Gastroesophageal sphincter (tissue), 4 donors: Measurements from ENCODE around the gene IL18RAP. TPM values are rescaled to one million over a fixed set of nuclear protein-coding genes. Genes with fewer than 3 reads are reported as not detected.

Experiments
- ATAC-seq: fragments of 150-250 bp; one replicate; pipeline ENCODE4 v1.9.1; 2016; ENCODE audit warnings: mild to moderate bottlenecking, moderate library complexity
- H3K27ac ChIP-seq, 4 donors: fragments of 200-600 bp; sonication (generic) in 3 of 4; 1 replicate in 3 of 4; 2 replicates in 1 of 4; pipeline ENCODE4 v1.5.1; 2016 to 2019
- H3K27me3 ChIP-seq: fragments of 200-600 bp; sonication (generic); one replicate; pipeline ENCODE4 v1.5.1; 2019
- H3K36me3 ChIP-seq, 2 donors: fragments of 200-600 bp; sonication (generic); one replicate each; pipeline ENCODE4 v1.5.1; 2019; ENCODE audit warnings: control low read depth in 1 of 2
- H3K4me1 ChIP-seq, 3 donors: fragments of 200-600 bp; sonication (generic); 1 replicate in 2 of 3; 2 replicates in 1 of 3; pipeline ENCODE4 v1.5.1; 2016 to 2019; ENCODE audit warnings: control low read depth in 2 of 3
- H3K4me3 ChIP-seq, 2 donors: fragments of 200-600 bp; sonication (generic); one replicate each; pipeline ENCODE4 v1.5.1; 2019; ENCODE audit warnings: mild to moderate bottlenecking in 1 of 2, moderate library complexity in 1 of 2
- H3K9me3 ChIP-seq, 3 donors: fragments of 200-600 bp; sonication (generic); one replicate each; pipeline ENCODE4 v1.5.1; 2017 to 2019; ENCODE audit warnings: control low read depth in 2 of 3
- CTCF ChIP-seq, 4 experiments: fragments of 200-600 bp in 2 of 4; fragments of 450-650 bp in 2 of 4; sonication (generic) in 1 of 4; IDR thresholded peaks; one replicate each; pipeline ENCODE4 v1.5.1; 2017 to 2019; ENCODE audit warnings: antibody characterized with exemption in 4 of 4, mild to moderate bottlenecking in 2 of 4, moderate library complexity in 2 of 4
- EP300 ChIP-seq: sonication (generic); formaldehyde crosslinking; IDR thresholded peaks from one replicate; pipeline ENCODE4 v1.6.1; 2017; ENCODE audit warnings: antibody characterized with exemption, mild to moderate bottlenecking
- POLR2A ChIP-seq, 2 donors: fragments of 450-650 bp; IDR thresholded peaks; one replicate each; pipeline ENCODE4 v1.6.1; 2017; ENCODE audit warnings: antibody characterized with exemption in 2 of 2, mild to moderate bottlenecking in 2 of 2, moderate library complexity in 1 of 2
- POLR2AphosphoS5 ChIP-seq: sonication (generic); formaldehyde crosslinking; IDR thresholded peaks from one replicate; pipeline ENCODE4 v1.6.1; 2017; ENCODE audit warnings: antibody characterized with exemption
- WGBS, 2 donors: methylation state at CpG; one replicate each; pipeline ENCODE4 v1.1.5; 2018; ENCODE audit warnings: low coverage in 1 of 2; 5-methylcytosine and 5-hydroxymethylcytosine counted together
- total RNA-seq, 4 donors: library from RNA; depleted of rRNA; stranded (reverse); fragments of >200 nt; gene quantifications; one replicate each; pipeline ENCODE4 v1.1.0, GENCODE V29; 2016

IL18RAP gene
- total RNA-seq, 4 donors from 2014 or later: 0.47 to 5.0 (median 0.89) TPM; not detected in 1

- no peak overlapping the region for H3K27ac ChIP-seq
- peaks cover 12% of the 10 kb centered on the region for H3K27me3 ChIP-seq
- ATAC-seq: no peak
- WGBS, 2 donors: 69 to 73% methylated on average over 9 to 10 of the region's 11 CpGs
- no peaks in the 10 kb centered on the region for H3K9me3 ChIP-seq
- no peak for TF ChIP-seq POLR2AphosphoS5
- no peak for TF ChIP-seq POLR2A (IDR thresholded peaks at IDR 0.05)
- no peak for TF ChIP-seq EP300
- TF ChIP-seq CTCF (IDR thresholded peaks at IDR 0.05): no peak
- H3K4me3 ChIP-seq: no peak overlapping the region
- no peaks in the 10 kb centered on the region for H3K36me3 ChIP-seq
- no peaks in the 10 kb centered on the region for H3K4me1 ChIP-seq
Measured at GRCh38 chr2:102480285-102481195, 57.6 kb downstream of the IL18RAP start.

GRCh38 chr2:102481931-102482330 lies 59.0 kb downstream of the IL18RAP start:
- Histone ChIP-seq H3K4me1 (no peaks in the 10 kb centered on the region), H3K27ac (no peak overlapping the region), H3K9me3 (no peaks in the 10 kb centered on the region), H3K36me3 (no peaks in the 10 kb centered on the region), H3K4me3 (no peak overlapping the region), H3K27me3 (peaks cover 25% of the 10 kb centered on the region)
- 64 to 78% methylated on average over 5 to 6 of the region's 7 CpGs for WGBS, 2 donors
- TF ChIP-seq POLR2A (IDR thresholded peaks at IDR 0.05) (no peak), POLR2AphosphoS5 (no peak), EP300 (no peak), CTCF (IDR thresholded peaks at IDR 0.05) (no peak)
- no peak for ATAC-seq

GRCh38 chr2:102483086-102483485 lies 60.1 kb downstream of the IL18RAP start:
- Histone ChIP-seq H3K9me3 (no peaks in the 10 kb centered on the region), H3K4me3 (no peak overlapping the region), H3K27me3 (peaks cover 15% of the 10 kb centered on the region), H3K27ac (no peak overlapping the region), H3K36me3 (no peaks in the 10 kb centered on the region), H3K4me1 (no peaks in the 10 kb centered on the region)
- 80 to 82% methylated on average over 1 to 2 of the region's 6 CpGs for WGBS, 2 donors
- TF ChIP-seq CTCF (IDR thresholded peaks at IDR 0.05): no peak
- no peak for TF ChIP-seq POLR2A (IDR thresholded peaks at IDR 0.05)
- TF ChIP-seq EP300: no peak
- no peak for TF ChIP-seq POLR2AphosphoS5
- no peak for ATAC-seq

GRCh38 chr2:102484310-102485061 lies 61.5 kb downstream of the IL18RAP start:
- WGBS, 2 donors: 55 to 78% methylated on average over 4 to 6 of the region's 6 CpGs
- no peak for TF ChIP-seq CTCF (IDR thresholded peaks at IDR 0.05)
- no peak for TF ChIP-seq POLR2A (IDR thresholded peaks at IDR 0.05)
- TF ChIP-seq EP300: no peak
- TF ChIP-seq POLR2AphosphoS5: no peak

More at GRCh38 chr2:102484310-102485061, 61.5 kb downstream of the IL18RAP start:
- H3K36me3 ChIP-seq: no peaks in the 10 kb centered on the region
- H3K4me3 ChIP-seq: no peak overlapping the region
- no peak overlapping the region for H3K27ac ChIP-seq
- no peaks in the 10 kb centered on the region for H3K4me1 ChIP-seq
- peaks cover 14% of the 10 kb centered on the region for H3K27me3 ChIP-seq
- no peaks in the 10 kb centered on the region for H3K9me3 ChIP-seq
- ATAC-seq: no peak
